ENCODE results near the gene CCS.

GRCh38 chr11:66549696-66550095 is 43.3 kb upstream of the CCS start:
- TF ChIP-seq CTCF (IDR thresholded peaks at IDR 0.05; ENCODE audit: insufficient read depth, low read length, poor library complexity, severe bottlenecking) (no peak), EZH2phosphoT487 (conservative IDR thresholded peaks at IDR 0.05; ENCODE audit: low read length) (no peak)
